EL (cell line): ENCODE measurements around the gene TPST2.

Source experiments
- DNase-seq: peaks from one replicate; pipeline ENCODE4 v3.0.0-alpha.2; 2016

TPST2 gene

DNA sequence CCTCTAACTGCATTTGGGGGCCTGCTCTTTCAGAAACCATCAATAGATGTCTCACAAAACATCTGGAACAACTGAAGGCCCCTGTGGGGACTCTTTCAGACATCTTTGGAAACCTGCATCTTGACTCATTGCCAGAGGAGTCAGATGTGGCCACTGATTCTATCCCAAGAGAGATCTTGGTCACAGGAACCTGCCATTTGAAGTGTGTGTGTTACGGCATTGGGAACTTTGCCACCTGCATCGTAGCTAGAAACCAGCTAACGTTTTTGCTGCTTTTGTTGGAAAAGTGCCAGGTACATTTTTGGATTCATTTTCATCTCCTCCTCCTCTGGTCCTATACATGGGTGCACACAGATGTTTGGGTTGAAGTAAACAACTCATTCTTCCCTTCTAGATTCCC is 101.9 kb downstream of the TPST2 start:
- no peak for DNase-seq

DNA sequence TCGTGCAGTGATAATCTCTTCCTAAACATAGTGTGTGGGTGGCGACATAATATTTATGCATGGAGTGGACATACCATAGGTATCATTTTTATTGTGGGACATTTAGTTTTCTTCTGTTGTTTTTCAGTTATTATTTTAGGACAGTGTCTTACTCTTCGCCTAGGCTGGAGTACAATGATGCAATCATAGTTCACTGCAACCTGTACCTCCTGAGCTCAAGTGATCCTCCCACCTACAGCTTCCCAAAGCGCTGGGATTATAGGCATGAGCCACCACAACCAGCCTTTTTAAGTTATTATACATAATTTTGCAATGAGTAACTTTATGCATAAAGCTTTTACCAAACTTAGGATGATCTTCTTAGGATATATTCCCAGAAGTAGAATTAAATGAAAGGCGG is 103.5 kb downstream of the TPST2 start:
- no peak for DNase-seq

DNA sequence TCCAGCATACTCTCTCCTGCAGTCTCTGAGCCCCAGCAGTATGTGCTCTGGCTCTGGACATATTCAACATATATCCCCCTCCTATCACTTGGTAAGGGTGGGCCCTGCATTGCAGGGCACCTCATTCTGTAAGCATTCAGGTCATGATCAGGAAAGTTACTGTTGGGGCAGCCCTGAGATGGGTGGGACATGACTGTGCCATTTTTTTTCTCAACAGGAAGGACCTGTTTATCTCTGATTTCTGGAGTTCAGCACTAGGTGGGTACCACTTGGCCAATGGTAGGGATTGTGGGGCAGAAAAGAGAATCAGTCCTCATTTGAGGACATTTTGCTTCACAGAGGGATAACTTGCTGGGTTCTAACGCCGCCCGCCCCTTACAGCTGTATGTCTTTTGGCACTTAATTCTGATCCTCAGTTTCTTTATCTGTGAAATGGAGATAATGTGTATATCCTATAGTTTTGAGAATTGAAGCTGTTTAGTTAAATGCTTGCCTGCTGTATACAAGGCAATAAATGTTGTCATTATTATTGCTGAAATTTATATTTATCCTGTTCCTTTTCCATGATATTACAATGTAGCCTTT is 104.0 kb downstream of the TPST2 start:
- no peak for DNase-seq

GRCh38 chr22:26485013-26485412 is 104.9 kb downstream of the TPST2 start:
- peak; percentile 26 for DNase-seq

DNA sequence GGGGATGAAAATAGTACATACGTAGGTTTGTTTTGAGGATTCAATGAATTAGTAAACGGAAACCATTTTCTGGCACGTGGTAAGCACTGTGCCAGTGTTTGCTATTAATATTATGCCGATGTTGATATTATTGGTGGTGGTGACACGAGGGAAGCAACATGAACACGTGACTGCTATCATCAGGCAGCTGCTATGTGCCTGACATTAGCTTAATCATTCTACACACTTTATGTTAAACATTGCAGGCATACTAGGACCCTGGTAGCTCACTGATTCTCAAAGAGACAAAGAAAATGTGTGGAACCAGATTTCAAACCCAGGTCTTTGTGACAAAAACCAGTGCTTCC is 105.6 kb downstream of the TPST2 start:
- peak; percentile 27 for DNase-seq

GRCh38 chr22:26483439-26484359 is 106.2 kb downstream of the TPST2 start, which contains the start of the genes HPS4 and SRRD:
TSS of gene HPS4 (minus strand) at chr22:26483783. CDS start at chr22:26481762, 2,021 bp downstream.
TSS of gene SRRD (plus strand) at chr22:26483877. CDS start at chr22:26483891, 14 bp downstream.
- DNase-seq = peak; percentile 85

GRCh38 chr22:26483043-26483438 is 106.9 kb downstream of the TPST2 start:
- no peak for DNase-seq

GRCh38 chr22:26482161-26482560 is 107.8 kb downstream of the TPST2 start:
- no peak for DNase-seq

- DNase-seq = no peak
Measured at GRCh38 chr22:26481694-26482093, 108.2 kb downstream of the TPST2 start.

DNA sequence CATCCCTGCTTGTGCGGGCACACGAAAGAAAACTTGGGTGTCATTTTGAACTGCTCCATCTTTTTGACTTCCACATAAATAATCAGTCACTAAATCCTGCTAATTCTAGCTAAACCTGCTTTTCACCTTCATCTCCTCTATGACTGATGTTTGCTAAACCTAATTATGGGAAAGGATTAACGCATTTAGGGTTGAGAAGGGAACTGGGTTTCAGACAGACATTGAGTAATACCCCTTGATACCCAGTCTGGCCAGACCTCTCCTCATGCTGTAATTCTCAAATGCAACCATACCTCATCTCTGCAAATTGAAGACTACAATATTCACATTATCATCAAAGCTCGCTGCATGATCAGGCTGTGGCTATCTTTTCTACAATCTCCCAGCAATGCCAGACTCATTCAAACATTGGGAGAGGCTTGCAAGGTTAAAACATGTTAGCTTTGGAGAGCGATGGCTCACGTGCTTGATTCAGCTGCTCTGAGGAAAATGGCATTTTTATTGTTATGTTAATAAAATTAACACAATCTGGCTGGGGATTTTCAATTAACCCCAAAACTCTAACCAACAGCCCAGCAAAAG is 108.7 kb downstream of the TPST2 start:
- DNase-seq = no peak

GRCh38 chr22:26480611-26480932 is 109.4 kb downstream of the TPST2 start:
- no peak for DNase-seq

DNA sequence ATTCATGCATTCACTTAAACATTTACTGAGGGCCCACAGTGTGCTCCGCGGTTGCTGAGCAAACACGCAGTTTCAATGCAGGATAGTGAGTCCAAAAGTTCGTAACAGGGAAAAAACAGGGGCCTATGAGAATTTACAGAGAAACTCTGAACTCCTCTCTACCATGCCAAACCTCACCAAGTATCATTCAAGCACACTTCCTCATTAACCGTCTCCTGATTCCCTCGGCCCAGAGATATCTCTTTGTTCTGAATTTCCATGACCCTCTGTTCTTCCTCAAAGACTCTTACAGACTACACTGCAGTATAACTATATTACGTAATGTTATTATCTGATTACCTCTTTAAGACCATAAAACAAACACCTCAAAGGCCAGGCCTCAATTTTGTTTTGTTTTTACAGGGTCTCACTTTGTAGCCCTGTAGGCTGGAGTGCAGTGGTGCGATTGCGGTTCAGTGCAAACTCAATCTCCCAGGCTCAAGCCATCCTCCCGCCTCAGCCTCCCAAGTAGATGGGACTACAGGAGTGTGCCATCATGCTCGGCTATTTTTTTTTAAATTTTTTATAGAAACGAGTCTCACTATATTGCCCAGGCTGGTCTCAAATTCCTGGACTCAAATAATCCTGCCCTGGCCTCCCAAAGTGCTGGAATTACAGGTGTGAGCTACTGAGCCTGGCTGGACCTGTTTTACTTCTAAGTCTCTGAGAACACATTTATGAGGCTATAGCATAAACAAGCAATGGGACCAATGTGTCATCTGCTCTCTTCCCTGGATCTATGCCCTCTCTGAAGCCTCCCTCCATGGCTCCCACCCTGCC is 109.9 kb downstream of the TPST2 start:
- DNase-seq = no peak

- no peak for DNase-seq
Measured at GRCh38 chr22:26479043-26479791, 110.7 kb downstream of the TPST2 start.

- no peak for DNase-seq
Measured at GRCh38 chr22:26477341-26477731, 112.6 kb downstream of the TPST2 start.

DNA sequence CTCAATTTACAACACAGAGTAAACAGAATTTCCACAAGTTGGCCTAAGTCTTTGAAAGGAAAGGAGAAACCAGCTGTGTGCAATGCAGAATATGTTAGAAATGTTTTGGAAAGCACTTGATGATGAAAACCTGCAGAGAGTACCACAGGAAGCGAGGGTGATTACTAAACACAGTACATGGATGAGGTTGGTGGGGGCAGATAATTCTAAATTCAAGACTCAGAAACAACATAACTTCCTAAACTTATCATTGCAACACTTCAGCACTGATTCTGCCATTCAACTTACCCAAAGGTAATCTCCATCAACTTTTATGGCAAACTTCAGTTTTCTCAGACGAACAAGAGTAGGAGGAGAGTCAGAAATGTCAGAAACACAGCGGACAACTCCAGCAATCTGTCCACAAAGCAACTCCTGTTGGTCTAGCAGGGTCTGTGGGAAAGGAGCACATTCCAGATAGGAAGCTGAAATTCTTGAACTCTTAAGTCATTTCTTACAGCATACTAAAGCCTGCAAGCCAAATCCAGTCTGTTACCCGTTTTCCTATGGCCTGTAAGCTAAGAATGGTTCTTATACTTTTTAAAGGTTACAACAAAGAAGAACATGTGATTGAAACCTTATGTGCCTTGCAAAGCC is 113.1 kb downstream of the TPST2 start:
- DNase-seq = peak; percentile 80

DNA sequence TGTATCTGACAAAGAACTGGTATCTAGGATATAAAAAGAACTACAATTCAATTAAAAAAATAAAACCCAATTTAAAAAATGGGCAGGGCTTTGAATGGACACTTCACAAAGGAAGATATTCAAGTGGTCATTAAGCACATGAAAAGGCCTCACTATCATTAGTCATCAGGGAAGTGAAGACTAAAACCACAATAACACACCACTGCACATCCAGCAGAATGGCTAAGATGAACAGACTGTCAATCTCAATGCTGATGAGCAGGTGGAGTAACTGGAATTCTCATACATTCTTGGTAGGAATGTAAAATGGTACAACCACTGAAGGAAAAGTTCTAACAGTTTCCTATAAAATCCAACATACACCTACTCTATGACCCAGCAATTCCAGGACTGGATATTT is 115.2 kb downstream of the TPST2 start:
- DNase-seq = peak; percentile 32
